Ishikawa (cell line): ENCODE results near the gene IPO11.

ENCODE experiments used
- CEBPB ChIP-seq: IDR thresholded peaks from 2 replicates; pipeline ENCODE4 v1.6.1; 2012
- CREB1 ChIP-seq: IDR thresholded peaks from 2 replicates; pipeline ENCODE4 v1.6.1; 2012; ENCODE audit warnings: low read depth
- EGR1 ChIP-seq: IDR thresholded peaks from 2 replicates; pipeline ENCODE4 v1.6.1; 2012
- EP300 ChIP-seq: IDR thresholded peaks from 2 replicates; pipeline ENCODE4 v1.6.1; 2012; ENCODE audit warnings: borderline replicate concordance
- FOXM1 ChIP-seq: IDR thresholded peaks from 2 replicates; pipeline ENCODE4 v1.6.1; 2012; ENCODE audit warnings: low read depth, borderline replicate concordance
- NFIC ChIP-seq: IDR thresholded peaks from 2 replicates; pipeline ENCODE4 v1.6.1; 2012
- RAD21 ChIP-seq: IDR thresholded peaks from 2 replicates; pipeline ENCODE4 v1.6.1; 2012; ENCODE audit warnings: low read depth
- REST ChIP-seq: IDR thresholded peaks from 2 replicates; pipeline ENCODE4 v1.6.1; 2012; ENCODE audit warnings: low read depth, mild to moderate bottlenecking
- TAF1 ChIP-seq: IDR thresholded peaks from 2 replicates; pipeline ENCODE4 v1.6.1; 2012; ENCODE audit warnings: low read depth, mild to moderate bottlenecking
- TCF12 ChIP-seq: IDR thresholded peaks from 2 replicates; pipeline ENCODE4 v1.6.1; 2012; ENCODE audit warnings: low read depth
- TEAD4 ChIP-seq: IDR thresholded peaks from 2 replicates; pipeline ENCODE4 v1.6.1; 2012
- YY1 ChIP-seq: IDR thresholded peaks from 2 replicates; pipeline ENCODE4 v1.6.1; 2012; ENCODE audit warnings: low read depth
- ZBTB7A ChIP-seq: IDR thresholded peaks from 2 replicates; pipeline ENCODE4 v1.6.1; 2012; ENCODE audit warnings: low read depth
- TF ChIP-seq, protein P1 (sequence below): IDR thresholded peaks from 2 replicates; pipeline ENCODE4 v1.6.1; 2012

- TF ChIP-seq CREB1 (no peak), TAF1 (no peak), EGR1 (no peak), YY1 (no peak), TCF12 (no peak), REST (no peak), EP300 (no peak), NFIC (no peak), FOXM1 (no peak), CEBPB (no peak), RAD21 (no peak), TEAD4 (no peak), ZBTB7A (no peak)
- TF ChIP-seq, protein P1, sequence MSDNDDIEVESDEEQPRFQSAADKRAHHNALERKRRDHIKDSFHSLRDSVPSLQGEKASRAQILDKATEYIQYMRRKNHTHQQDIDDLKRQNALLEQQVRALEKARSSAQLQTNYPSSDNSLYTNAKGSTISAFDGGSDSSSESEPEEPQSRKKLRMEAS, result no peak
Measured at GRCh38 chr5:62371409-62371808, 41.2 kb upstream of the IPO11 start.
